PFSK-1 (cell line): ENCODE measurements around the gene MMUT.

Experiments used
- FOXP2 ChIP-seq: optimal IDR thresholded peaks from 2 replicates; pipeline ENCODE3; 2011; ENCODE audit warnings: borderline replicate concordance, control low read depth, inconsistent platforms; ENCODE audit not compliant: insufficient read depth; ENCODE audit errors: extremely low read length, extremely low read depth
- POLR2AphosphoS5 ChIP-seq: IDR thresholded peaks from 2 replicates; pipeline ENCODE4 v1.6.1; 2012; ENCODE audit warnings: low read depth, mild to moderate bottlenecking, control low read depth, low read length, moderate library complexity
- SIN3A ChIP-seq: IDR thresholded peaks from 2 replicates; pipeline ENCODE4 v1.6.1; 2012; ENCODE audit warnings: mild to moderate bottlenecking, low read length, moderate library complexity, borderline replicate concordance; ENCODE audit not compliant: insufficient read depth
- TAF1 ChIP-seq: IDR thresholded peaks from 2 replicates; pipeline ENCODE4 v1.6.1; 2012; ENCODE audit warnings: low read length, control low read depth, borderline replicate concordance; ENCODE audit not compliant: insufficient read depth
- TF ChIP-seq, protein P1 (sequence below), 2 experiments: IDR thresholded peaks; 2 replicates each; pipeline versions ENCODE4 v1.6.1 to v1.8.0; 2011 to 2012; ENCODE audit warnings: low read depth in 2 of 2, low read length in 2 of 2, control low read depth in 1 of 2, inconsistent platforms in 1 of 2, mild to moderate bottlenecking in 1 of 2, moderate library complexity in 1 of 2; ENCODE audit not compliant: insufficient read depth in 1 of 2

MMUT gene

GRCh38 chr6:49457771-49458170 lies 5.3 kb downstream of the MMUT start:
- TF ChIP-seq FOXP2: no peak
- TF ChIP-seq TAF1: no peak
- no peak for TF ChIP-seq SIN3A
- no peak for TF ChIP-seq POLR2AphosphoS5
- TF ChIP-seq, protein P1, sequence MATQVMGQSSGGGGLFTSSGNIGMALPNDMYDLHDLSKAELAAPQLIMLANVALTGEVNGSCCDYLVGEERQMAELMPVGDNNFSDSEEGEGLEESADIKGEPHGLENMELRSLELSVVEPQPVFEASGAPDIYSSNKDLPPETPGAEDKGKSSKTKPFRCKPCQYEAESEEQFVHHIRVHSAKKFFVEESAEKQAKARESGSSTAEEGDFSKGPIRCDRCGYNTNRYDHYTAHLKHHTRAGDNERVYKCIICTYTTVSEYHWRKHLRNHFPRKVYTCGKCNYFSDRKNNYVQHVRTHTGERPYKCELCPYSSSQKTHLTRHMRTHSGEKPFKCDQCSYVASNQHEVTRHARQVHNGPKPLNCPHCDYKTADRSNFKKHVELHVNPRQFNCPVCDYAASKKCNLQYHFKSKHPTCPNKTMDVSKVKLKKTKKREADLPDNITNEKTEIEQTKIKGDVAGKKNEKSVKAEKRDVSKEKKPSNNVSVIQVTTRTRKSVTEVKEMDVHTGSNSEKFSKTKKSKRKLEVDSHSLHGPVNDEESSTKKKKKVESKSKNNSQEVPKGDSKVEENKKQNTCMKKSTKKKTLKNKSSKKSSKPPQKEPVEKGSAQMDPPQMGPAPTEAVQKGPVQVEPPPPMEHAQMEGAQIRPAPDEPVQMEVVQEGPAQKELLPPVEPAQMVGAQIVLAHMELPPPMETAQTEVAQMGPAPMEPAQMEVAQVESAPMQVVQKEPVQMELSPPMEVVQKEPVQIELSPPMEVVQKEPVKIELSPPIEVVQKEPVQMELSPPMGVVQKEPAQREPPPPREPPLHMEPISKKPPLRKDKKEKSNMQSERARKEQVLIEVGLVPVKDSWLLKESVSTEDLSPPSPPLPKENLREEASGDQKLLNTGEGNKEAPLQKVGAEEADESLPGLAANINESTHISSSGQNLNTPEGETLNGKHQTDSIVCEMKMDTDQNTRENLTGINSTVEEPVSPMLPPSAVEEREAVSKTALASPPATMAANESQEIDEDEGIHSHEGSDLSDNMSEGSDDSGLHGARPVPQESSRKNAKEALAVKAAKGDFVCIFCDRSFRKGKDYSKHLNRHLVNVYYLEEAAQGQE (IDR thresholded peaks at IDR 0.05; ENCODE audit: insufficient read depth in 1 of 2, low read depth in 2 of 2, low read length in 2 of 2): no peak

- TF ChIP-seq SIN3A (no peak), TAF1 (no peak), FOXP2 (no peak), POLR2AphosphoS5 (no peak)
- TF ChIP-seq, protein P1 (IDR thresholded peaks at IDR 0.05; ENCODE audit: insufficient read depth in 1 of 2, low read depth in 2 of 2, low read length in 2 of 2): no peak
Measured at GRCh38 chr6:49454787-49455709, 8.0 kb downstream of the MMUT start.

GRCh38 chr6:49453221-49453620 lies 9.8 kb downstream of the MMUT start:
- TF ChIP-seq, protein P1 (IDR thresholded peaks at IDR 0.05; ENCODE audit: insufficient read depth in 1 of 2, low read depth in 2 of 2, low read length in 2 of 2): no peak
- TF ChIP-seq FOXP2 (no peak), TAF1 (no peak), POLR2AphosphoS5 (no peak), SIN3A (no peak)

- TF ChIP-seq, protein P1 (IDR thresholded peaks at IDR 0.05; ENCODE audit: insufficient read depth in 1 of 2, low read depth in 2 of 2, low read length in 2 of 2): no peak
- TF ChIP-seq SIN3A: no peak
- TF ChIP-seq FOXP2: no peak
- TF ChIP-seq TAF1: no peak
- no peak for TF ChIP-seq POLR2AphosphoS5
Measured at GRCh38 chr6:49430866-49431265, 32.2 kb downstream of the MMUT start.
